ENCODE results near the gene GON4L.
A peak's percentile ranks its signal among the peaks of the same experiment; 100 is the strongest.
"Not testable (repeated sequence)": the region's sequence is repeated elsewhere in the genome, so short reads cannot be mapped to it uniquely, and the experiment has no call there.

The GON4L gene

DNA sequence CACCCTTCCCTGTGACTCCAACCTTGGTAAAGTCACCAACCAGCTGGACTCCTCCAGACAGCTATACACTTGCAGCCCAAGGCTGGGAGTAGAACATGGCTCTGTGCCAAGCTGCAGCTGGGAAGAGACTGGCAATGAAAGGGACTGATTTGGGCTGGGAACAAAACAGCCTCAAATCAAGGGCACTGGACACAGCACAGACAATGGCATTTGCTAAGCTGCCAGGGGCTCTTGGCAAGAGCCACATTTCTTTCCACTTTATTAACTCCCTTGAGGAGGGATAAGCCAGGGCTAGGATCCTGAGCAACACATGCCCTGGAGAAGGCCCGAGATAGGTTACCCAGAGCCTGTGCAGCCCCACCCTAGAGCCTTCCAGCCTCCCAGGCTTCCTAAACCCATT lies 14.4 kb upstream of the GON4L start:
- DNase-seq (ENCODE audit: low read depth in 2 of 2), result no peak

- no peak for DNase-seq (ENCODE audit: low read depth in 2 of 2)
Observed at GRCh38 chr1:155867766-155868165, 10.8 kb upstream of the GON4L start.

DNA sequence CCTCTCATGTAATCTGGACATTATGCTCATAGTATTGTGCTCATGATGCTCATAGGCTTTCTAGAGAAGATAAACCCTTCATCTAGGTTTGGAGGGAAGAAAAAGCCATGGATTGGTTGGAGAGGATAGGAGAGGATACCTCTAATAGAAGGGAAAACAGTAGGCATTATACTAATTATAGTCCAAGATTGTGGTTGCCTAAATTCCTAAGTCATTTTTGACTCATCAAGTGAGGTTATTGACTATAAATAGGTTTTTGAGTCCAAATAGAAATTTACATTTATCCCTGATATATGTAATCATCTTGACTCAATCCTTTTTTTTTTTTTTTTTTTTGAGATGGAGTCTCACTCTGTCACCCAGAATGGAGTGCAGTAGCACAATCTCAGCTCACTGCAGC lies 7.4 kb upstream of the GON4L start:
- no peak for DNase-seq (ENCODE audit: low read depth in 2 of 2)

- DNase-seq (ENCODE audit: low read depth in 2 of 2), result no peak
Observed at GRCh38 chr1:155861896-155862295, 4.9 kb upstream of the GON4L start.

- no peak for DNase-seq (ENCODE audit: low read depth in 2 of 2)
Observed at GRCh38 chr1:155860970-155861510, 4.0 kb upstream of the GON4L start.

DNA sequence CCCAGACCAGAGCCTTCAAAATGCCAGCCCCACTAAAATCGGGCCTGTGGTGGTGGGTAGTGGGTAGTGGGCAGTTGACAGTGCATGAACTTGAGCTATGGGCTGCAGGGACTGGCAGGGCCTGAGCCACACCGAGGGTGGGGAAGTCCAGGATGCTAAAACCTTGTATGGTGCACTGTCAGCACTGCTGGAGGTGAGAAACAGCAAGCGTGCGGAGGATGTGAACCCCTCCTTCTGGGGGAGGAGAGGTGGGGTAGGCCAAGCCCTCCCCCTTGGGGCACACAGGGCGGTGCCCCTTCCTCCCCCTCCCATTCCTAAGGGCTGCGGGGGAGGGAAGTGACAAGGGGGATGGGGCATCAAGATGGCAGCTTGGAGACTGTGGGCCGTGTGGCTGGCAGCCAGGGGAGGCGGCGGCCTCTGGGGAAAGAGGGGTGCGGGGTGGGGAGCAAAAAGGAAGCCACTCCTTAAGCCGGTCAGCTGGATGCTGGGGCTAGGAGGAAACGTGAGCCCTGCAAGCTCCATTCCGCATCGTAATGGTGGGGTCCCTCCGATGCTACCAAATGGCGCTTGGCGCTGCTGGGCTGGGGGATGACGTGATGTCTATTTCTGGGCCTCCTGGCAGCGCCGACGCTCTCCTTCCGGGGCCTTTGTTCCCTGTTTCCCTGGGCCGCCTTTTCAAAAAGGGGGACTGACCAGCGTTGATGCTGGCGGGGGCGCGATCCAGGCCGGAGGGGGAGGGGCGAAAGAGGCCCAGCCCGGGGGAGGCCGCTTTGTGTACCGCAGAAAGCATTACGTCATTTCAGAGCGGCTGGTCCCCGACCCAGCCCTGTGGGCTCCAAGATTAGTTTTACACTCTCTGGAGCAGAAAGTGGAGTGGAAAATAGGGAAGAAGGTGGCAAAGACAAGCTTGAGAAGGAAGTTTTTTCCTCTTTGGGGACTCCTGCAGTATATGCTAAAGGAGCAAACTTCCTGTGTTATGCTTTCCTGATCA lies 3.2 kb upstream of the GON4L start:
- peak in 1 of 2 donors; percentile 14 for DNase-seq (ENCODE audit: low read depth in 2 of 2)

- DNase-seq (ENCODE audit: low read depth in 2 of 2), result peak; percentile 85 to 92
Observed at GRCh38 chr1:155859234-155859829, 2.3 kb upstream of the GON4L start, which contains the start of gene SYT11. TSS of gene SYT11 (plus strand) at chr1:155859567. CDS start at chr1:155859762, 195 bp downstream.

- no peak for DNase-seq (ENCODE audit: low read depth in 2 of 2)
Observed at GRCh38 chr1:155858800-155859233, 1.8 kb upstream of the GON4L start.

DNA sequence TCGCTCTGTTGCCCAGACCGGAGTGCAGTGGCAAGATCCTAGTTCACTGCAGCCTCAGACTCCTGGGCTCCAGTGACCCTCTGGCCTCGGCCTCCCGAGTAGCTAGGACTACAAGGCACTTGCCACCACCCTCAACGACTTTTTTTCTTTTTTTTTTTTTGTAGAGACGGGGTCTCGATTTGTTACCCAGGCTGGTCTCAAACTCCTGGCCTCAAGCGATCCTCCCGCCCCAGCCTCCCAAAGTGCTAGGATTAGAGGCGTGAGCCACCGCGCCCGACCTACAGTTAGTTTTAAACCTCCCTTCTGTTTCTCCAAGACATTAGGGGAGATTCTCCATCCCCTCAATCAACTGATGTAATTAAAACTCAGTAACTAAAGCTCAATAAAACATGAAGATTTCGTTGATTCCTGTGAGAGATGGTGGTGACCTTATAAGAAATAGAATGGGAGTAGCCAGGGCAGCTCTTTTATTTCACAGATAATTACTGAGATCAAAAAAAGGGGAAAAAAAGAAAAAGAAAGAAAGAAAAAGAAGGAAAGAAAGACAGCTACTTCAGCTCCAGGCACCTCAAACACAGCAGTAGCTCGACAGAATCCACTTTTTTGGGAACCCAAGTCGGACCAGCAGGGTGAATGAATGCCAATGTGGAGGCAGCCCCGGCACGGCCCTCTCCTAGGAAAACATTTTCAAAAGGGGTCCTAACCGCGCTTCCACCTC lies 598 bp downstream of the GON4L start:
- no peak for DNase-seq (ENCODE audit: low read depth in 2 of 2)

- DNase-seq (ENCODE audit: low read depth in 2 of 2), result no peak
Observed at GRCh38 chr1:155850345-155850744, 6.7 kb downstream of the GON4L start.

DNA sequence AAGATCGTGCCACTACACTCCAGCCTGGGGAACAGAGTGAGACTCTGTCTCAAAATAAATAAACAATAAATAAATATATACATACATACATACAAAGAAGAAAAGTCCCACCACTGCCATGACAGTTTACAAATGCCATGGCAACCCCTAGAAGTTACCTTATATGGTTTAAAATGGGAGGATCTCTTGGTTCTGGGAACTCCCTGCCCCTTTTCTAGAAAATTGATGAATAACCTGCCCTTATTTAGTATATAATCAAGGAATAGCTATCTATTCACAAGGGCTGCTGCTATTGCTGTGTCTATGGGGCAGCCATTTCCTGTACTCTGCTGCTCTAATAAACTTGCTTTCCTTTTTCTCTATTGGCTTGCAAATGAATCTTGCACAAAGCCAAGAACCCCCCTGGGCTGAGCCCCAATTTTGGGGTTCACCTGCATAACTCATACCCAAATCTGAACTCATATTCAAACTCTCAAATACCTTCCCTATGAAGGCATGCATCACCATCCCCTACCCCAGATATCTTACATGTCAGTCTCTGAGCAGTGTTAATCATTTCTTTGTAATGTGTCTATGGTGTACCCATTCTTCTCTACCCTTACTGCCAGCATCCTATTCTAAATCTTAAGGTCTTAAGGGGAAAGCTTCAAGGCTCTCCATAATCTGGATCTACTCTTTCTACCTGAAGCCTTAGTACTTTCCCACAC lies 9.0 kb downstream of the GON4L start:
- no peak for DNase-seq (ENCODE audit: low read depth in 2 of 2)

DNA sequence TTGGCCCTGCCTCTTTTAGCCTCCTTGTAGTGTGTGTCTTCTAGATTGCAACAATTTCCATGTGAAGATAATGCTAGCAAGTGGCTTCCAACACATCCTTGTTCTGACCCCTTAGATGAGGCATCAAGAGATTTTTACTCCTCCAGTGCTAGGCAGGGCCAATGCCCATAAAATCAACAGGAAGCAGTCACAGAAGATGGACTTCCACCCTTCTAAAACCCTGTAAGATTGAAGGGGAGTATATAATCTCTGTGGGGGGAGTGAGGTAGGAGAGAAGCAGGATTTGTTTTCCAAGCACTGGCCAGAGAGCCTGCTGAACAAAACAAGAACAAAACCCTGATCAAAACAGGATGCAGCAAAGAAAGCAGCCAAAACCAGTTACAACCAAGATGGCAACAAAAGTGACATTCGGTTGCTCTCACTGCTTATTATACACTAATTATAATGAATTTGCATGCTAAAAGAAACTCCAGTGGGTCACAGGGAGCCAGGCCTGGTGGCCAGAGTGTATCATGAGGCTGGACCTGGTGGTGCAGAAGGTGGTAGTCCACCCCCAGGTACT lies 12.1 kb downstream of the GON4L start:
- DNase-seq (ENCODE audit: low read depth in 2 of 2), result no peak

DNA sequence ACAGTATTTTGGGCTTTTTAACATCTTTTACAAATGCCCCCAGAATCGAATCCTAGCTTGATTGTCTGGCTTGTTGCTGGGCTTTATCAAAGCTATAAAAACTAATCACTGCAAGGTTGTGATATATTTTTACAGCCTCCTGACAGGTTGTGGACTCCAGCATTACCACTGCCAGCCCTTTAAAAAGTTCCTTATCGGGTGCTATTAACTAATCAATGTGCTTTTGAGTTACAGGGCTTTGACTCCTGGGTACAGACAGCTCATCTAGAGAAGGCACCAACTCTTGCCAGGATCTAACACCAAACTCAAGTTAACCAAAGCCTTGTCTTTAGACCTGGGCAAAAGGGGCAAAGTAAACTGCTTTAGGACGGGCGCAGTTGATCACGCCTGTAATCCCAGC lies 16.6 kb downstream of the GON4L start:
- no peak for DNase-seq (ENCODE audit: low read depth in 2 of 2)

GRCh38 chr1:155835548-155835947 lies 21.5 kb downstream of the GON4L start:
- DNase-seq (ENCODE audit: low read depth in 2 of 2), result no peak

- not testable (repeated sequence) for DNase-seq (ENCODE audit: low read depth in 2 of 2)
Observed at GRCh38 chr1:155834927-155835399, 22.1 kb downstream of the GON4L start.

DNA sequence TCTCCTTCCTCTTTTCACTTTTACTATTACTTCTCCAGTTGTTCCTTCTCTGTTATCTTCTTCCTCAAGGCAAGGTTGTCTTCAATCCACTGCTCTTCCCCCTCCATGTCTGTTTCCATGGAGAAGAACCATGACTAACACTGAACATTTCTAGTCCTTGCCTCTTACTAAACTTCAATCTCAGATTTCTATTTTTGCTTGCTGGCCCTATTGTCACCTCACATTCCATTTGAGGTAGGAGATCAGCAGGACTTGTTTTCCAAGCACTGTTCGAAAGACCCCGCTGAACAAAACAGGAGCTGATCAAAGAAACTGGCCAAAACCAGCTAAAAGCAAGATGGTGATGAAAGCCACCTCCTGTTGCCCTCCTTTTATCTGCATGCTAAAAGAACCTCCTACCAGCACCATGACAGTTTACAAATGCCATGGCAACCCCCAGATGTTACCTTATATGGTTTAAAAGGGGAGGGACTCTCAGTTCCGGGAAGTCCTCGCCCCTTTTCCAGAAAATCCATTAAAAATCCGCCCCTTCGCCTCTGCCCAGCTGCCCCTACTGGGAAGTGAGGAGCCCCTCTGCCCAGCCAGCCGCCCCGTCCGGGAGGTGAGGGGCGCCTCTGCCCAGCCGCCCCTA lies 22.6 kb downstream of the GON4L start:
- DNase-seq (ENCODE audit: low read depth in 2 of 2), result no peak

DNA sequence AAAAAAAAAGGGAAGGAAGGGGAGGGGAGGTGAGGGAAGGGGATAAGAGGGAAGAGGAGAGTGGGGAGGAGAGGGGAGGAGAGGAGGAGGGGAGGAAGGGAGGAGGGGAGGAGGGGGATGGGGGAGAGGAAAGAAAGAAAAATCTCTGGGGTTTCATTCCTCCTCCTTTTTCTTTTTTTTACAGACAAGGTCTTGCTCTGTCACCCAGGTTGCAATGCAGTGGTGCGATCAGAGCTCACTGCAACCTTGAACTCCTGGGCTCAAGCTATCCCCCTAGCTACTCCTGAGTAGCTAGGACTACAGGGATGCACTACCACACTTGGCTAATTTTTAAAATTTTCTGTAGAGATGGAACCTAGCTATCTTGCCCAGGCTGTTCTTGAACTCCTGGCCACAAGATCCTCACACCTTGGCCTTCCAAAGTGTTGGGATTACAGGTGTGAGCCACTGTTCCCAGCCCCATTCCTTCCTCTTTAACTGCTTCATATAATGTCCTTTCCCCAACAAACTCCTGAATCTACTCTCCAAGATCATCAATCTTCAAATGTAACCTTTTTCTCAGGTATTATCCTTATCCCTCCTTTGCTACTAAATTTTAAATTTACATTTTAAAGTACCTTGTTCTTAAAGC lies 23.2 kb downstream of the GON4L start:
- no peak for DNase-seq (ENCODE audit: low read depth in 2 of 2)

DNA sequence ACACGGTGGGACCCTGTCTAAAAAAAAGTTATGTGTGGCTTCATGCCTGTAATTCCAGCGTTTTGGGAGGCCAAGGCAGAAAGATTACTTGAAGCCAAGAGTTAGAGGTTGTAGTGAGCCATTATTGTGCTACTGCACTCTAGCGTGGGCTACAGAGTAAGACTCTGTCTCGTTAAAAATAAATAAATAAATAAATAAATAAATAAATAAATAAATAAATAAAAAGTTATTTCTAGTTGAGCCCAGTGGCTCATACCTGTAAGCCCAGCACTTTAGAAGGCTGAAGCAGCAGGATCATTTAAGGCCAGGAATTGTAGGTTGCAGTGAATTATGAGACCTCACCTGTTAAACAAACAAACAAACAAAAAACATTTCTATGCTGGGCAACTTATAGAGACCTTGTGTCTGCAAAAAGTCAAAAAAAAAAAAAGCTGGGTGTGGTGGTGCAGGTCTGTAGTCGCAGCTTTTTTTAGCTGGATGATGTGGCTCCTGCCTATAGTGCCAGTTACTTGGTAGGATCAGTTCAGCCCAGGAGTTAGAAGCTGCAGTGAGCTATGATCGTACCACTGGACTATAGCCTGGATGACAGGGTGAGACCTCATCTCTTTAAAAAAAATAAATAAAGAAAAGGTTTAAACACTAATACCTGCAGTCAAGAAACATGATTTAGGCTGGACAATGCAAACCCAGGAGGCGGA lies 25.6 kb downstream of the GON4L start:
- no peak for DNase-seq (ENCODE audit: low read depth in 2 of 2)

GRCh38 chr1:155827450-155827849 lies 29.6 kb downstream of the GON4L start:
- no peak for DNase-seq (ENCODE audit: low read depth in 2 of 2)

Data from stimulated activated CD8-positive, alpha-beta memory T cell treated with anti-CD3 and anti-CD28 coated beads, Interleukin-7, amount 100 ng/mL, for 1 hour (primary cell).